Measurements from ENCODE around the gene TRIO.

DNA sequence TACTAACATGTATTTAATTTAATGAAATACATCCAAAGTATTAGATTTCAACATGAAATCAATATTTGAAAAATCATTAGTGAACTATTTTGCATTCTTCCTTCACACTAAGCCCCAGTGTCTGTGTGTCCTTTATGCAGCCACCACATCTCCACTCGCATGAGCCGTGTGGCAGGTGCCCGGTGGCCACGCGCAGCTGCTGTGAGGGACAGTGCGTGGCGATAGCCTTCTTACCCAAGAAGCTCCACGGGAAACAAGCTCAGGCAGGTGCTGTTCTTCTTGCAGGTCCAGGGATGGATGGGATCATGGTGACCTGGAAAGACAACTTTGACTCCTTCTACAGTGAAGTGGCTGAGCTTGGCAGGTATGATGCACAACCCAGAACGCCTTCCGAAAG, 359.1 kb downstream of the TRIO start:
- TF ChIP-seq, protein P1, sequence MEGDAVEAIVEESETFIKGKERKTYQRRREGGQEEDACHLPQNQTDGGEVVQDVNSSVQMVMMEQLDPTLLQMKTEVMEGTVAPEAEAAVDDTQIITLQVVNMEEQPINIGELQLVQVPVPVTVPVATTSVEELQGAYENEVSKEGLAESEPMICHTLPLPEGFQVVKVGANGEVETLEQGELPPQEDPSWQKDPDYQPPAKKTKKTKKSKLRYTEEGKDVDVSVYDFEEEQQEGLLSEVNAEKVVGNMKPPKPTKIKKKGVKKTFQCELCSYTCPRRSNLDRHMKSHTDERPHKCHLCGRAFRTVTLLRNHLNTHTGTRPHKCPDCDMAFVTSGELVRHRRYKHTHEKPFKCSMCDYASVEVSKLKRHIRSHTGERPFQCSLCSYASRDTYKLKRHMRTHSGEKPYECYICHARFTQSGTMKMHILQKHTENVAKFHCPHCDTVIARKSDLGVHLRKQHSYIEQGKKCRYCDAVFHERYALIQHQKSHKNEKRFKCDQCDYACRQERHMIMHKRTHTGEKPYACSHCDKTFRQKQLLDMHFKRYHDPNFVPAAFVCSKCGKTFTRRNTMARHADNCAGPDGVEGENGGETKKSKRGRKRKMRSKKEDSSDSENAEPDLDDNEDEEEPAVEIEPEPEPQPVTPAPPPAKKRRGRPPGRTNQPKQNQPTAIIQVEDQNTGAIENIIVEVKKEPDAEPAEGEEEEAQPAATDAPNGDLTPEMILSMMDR (IDR thresholded peaks at IDR 0.05; ENCODE audit: insufficient read depth, low read length, poor library complexity, severe bottlenecking), result no peak
- no peak for TF ChIP-seq EZH2phosphoT487 (conservative IDR thresholded peaks at IDR 0.05; ENCODE audit: low read length)
